GM12878 (cell line): ENCODE data around the gene FOXL3. TPM values are rescaled to one million over a fixed set of nuclear protein-coding genes. Genes with fewer than 3 reads are reported as not detected.

Source experiments
- ATAC-seq: fragments of 200-7000 bp; cut with Tn5 transposase; 3 replicates; pipeline ENCODE4 v1.9.1; 2020; ENCODE audit warnings: mild to moderate bottlenecking, moderate library complexity
- BruUV-seq: library from RNA; stranded (reverse); fragments of 400-500 nt; replicated peaks from 2 replicates; lab custom pipeline; 2021; lab: Mats Ljungman, UMichigan
- CTCF ChIA-PET: fragments of 300-600 bp; sonication (Branson Sonifier 250); formaldehyde crosslinking; extraction: SDS; loops from one replicate; lab custom pipeline; 2021; ENCODE audit warnings: inconsistent platforms; lab: Yijun Ruan, JAX
- POLR2A ChIA-PET: fragments of 350-600 bp; formaldehyde crosslinking; extraction: SDS; loops from one replicate; lab custom pipeline; 2021; ENCODE audit warnings: inconsistent platforms; lab: Charles Lee
- RAD21 ChIA-PET: fragments of 300-600 bp; sonication (Branson Sonifier 250); formaldehyde crosslinking; loops from one replicate; lab custom pipeline; 2023; ENCODE audit warnings: antibody characterized with exemption; ENCODE audit not compliant: unreplicated experiment; lab: Charles Lee
- SMC1A ChIA-PET: fragments of 300-600 bp; sonication (Branson Sonifier 250); formaldehyde crosslinking; loops from one replicate; lab custom pipeline; 2023; ENCODE audit not compliant: unreplicated experiment, uncharacterized antibody; lab: Charles Lee
- DNase-seq: peaks from one replicate; pipeline ENCODE4 v3.0.0-alpha.2; 2011; ENCODE audit warnings: low read depth, low spot score
- FAIRE-seq: peaks from 3 replicates; lab custom pipeline; 2011; peaks lifted over from hg19 to GRCh38; lab: Jason Lieb, UNC
- H2AFZ ChIP-seq: 2 replicates; pipeline ENCODE4 v1.6.0; 2011; ENCODE audit warnings: low read depth, low read length, control low read depth; ENCODE audit not compliant: control insufficient read depth
- H3K27ac ChIP-seq: 2 replicates; pipeline ENCODE4 v1.5.1; 2011; ENCODE audit warnings: control low read depth; ENCODE audit not compliant: control insufficient read depth, insufficient read depth
- H3K27me3 ChIP-seq, 2 experiments: replicated peaks in 1 of 2; 2 replicates each; pipeline versions ENCODE4 v1.6.0 to v1.6.1; 2011; ENCODE audit warnings: low read length in 1 of 2; ENCODE audit not compliant: control insufficient read depth in 2 of 2, insufficient read depth in 2 of 2
- H3K36me3 ChIP-seq, 2 experiments: 2 replicates each; pipeline ENCODE4 v1.5.1; 2011; ENCODE audit warnings: low read length in 1 of 2; ENCODE audit not compliant: control insufficient read depth in 2 of 2, insufficient read depth in 2 of 2
- H3K4me1 ChIP-seq: 2 replicates; pipeline ENCODE4 v1.6.1; 2011; ENCODE audit warnings: mild to moderate bottlenecking, low read length, moderate library complexity, mixed read lengths; ENCODE audit not compliant: control insufficient read depth, insufficient read depth
- H3K4me2 ChIP-seq: 2 replicates; pipeline ENCODE4 v1.6.0; 2011; ENCODE audit warnings: control low read depth; ENCODE audit not compliant: control insufficient read depth, insufficient read depth
- H3K4me3 ChIP-seq: fragments of 200-600 bp; sonication (generic); 2 replicates; pipeline ENCODE4 v1.5.1; 2016
- H3K79me2 ChIP-seq: 2 replicates; pipeline ENCODE4 v1.6.0; 2011; ENCODE audit warnings: low read length; ENCODE audit not compliant: control insufficient read depth, insufficient read depth
- H3K9ac ChIP-seq: 2 replicates; pipeline ENCODE4 v1.8.0; 2011; ENCODE audit warnings: low read length, control low read depth, mixed read lengths; ENCODE audit not compliant: control insufficient read depth, insufficient read depth
- H3K9me3 ChIP-seq: replicated peaks from 3 replicates; pipeline ENCODE4 v1.5.1; 2011; ENCODE audit warnings: mild to moderate bottlenecking, low read length; ENCODE audit not compliant: control insufficient read depth, insufficient read depth
- H4K20me1 ChIP-seq: 2 replicates; pipeline ENCODE4 v1.6.0; 2011; ENCODE audit not compliant: control insufficient read depth, insufficient read depth
- BMI1 ChIP-seq: fragments of 450-650 bp; IDR thresholded peaks from 2 replicates; pipeline ENCODE4 v1.6.1; 2016; ENCODE audit warnings: mild to moderate bottlenecking, moderate library complexity, borderline replicate concordance
- CBFB ChIP-seq: IDR thresholded peaks from 2 replicates; pipeline ENCODE4 v1.6.1; 2016; ENCODE audit warnings: antibody characterized with exemption, low read depth
- CHD2 ChIP-seq: IDR thresholded peaks from 2 replicates; pipeline ENCODE4 v1.6.1; 2011; ENCODE audit warnings: low read depth, low read length, improper control_type of control experiment, borderline replicate concordance
- HDAC6 ChIP-seq: fragments of 200-600 bp; sonication (generic); IDR thresholded peaks from one replicate; pipeline ENCODE4 v1.8.0; 2017; ENCODE audit warnings: antibody characterized with exemption; ENCODE audit not compliant: unreplicated experiment
- IRF4 ChIP-seq: IDR thresholded peaks from 2 replicates; pipeline ENCODE4 v1.6.1; 2011; ENCODE audit warnings: low read depth, low read length
- MYB ChIP-seq: fragments of 150-350 bp; IDR thresholded peaks from 2 replicates; pipeline ENCODE4 v1.6.1; 2014; ENCODE audit warnings: mild to moderate bottlenecking, low read depth, low read length, borderline replicate concordance
- NFXL1 ChIP-seq: fragments of 450-650 bp; IDR thresholded peaks from 2 replicates; pipeline ENCODE4 v1.6.1; 2017; ENCODE audit warnings: antibody characterized with exemption, mild to moderate bottlenecking, borderline replicate concordance
- PAX8 ChIP-seq: fragments of 450-650 bp; IDR thresholded peaks from 2 replicates; pipeline ENCODE4 v1.6.1; 2017; ENCODE audit warnings: mild to moderate bottlenecking, moderate library complexity
- RUNX3 ChIP-seq: IDR thresholded peaks from 2 replicates; pipeline ENCODE4 v1.6.1; 2012; ENCODE audit warnings: low read length, inconsistent platforms
- SP1 ChIP-seq: IDR thresholded peaks from one replicate; pipeline ENCODE4 v1.6.1; 2011; ENCODE audit warnings: low read depth, low read length
- STAT1 ChIP-seq: fragments of 450-650 bp; conservative IDR thresholded peaks from 2 replicates; pipeline ENCODE4 v1.6.1; 2014; ENCODE audit warnings: antibody characterized with exemption, mild to moderate bottlenecking
- TARDBP ChIP-seq: IDR thresholded peaks from 2 replicates; pipeline ENCODE4 v1.6.1; 2016; ENCODE audit warnings: borderline replicate concordance
- WGBS: methylation state at CpG from one replicate; pipeline ENCODE4 v1.1.6; 2016; ENCODE audit warnings: low lambda C conversion rate; ENCODE audit not compliant: insufficient replicate concordance, insufficient coverage; ENCODE audit errors: missing lambda C conversion rate; 5-methylcytosine and 5-hydroxymethylcytosine counted together
- in situ Hi-C: fragments of 300-500 bp; cut with MboI; formaldehyde crosslinking; loops from 9 replicates; pipeline ENCODE4 v1.14.3; 2018; ENCODE audit warnings: mixed read lengths
- intact Hi-C: fragments of 100-400 bp; cut with micrococcal nuclease; formaldehyde crosslinking; loops from one replicate; pipeline ENCODE4 v1.14.2; 2022; ENCODE audit not compliant: unreplicated experiment
- polyA plus RNA-seq, 11 experiments: library from polyadenylated mRNA; depleted of rRNA in 4 of 11; unstranded in 6 of 11; stranded (reverse) in 5 of 11; fragments of >200 nt; fragmentation: Nextera tagmentation in 4 of 11; fragmentation: Illumina TruSeq in 1 of 11; extraction: Ambion mirVana in 4 of 11; extraction: Trizol in 1 of 11; gene quantifications; 1 replicate in 1 of 11; 2 replicates in 10 of 11; pipeline versions ENCODE4 v1.2.1 to v1.2.3, GENCODE V29; 2011 to 2016; ENCODE audit warnings: inconsistent platforms in 2 of 11, missing spikeins in 2 of 11, low read depth in 1 of 11
- total RNA-seq, 4 experiments: library from RNA; depleted of rRNA in 3 of 4; stranded (reverse); fragments of >200 nt in 3 of 4; fragmentation: Illumina TruSeq in 1 of 4; extraction: Trizol in 1 of 4; gene quantifications; 2 replicates each; pipeline versions ENCODE4 v1.2.1 to v1.2.3, GENCODE V29; 2013 to 2021
- TF ChIP-seq, protein P1 (sequence below): IDR thresholded peaks from 2 replicates; pipeline ENCODE4 v1.6.1; 2012; ENCODE audit warnings: low read depth, low read length, improper control_type of control experiment

FOXL3 gene
- total and polyA plus RNA-seq, 10 of the 15 experiments (the other 5 are each of a cell fraction or from before 2014, with no cell fraction given), result not detected

DNA sequence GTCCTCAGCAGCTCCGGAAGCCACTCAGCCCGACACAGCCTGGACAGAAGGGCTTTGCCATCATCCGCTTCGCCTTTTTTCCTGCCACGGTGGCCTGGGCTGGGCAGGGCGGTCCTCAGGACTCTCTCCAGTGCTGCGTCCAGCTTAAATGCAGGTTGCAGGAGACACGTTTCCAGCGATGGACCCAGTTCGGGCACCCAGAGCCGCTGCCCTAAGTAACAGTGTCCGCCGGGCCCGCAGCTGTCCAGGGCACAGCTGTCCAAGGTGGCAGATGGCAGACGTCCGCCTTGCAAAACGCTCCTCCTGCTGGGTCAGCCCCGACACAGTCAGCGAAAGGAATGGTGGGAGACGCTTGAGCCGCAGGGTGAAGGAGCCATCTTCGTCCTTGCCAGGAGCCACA is 37.0 kb upstream of the FOXL3 start:
- no peak overlapping the region for H3K4me3 ChIP-seq
- ChIA-PET RAD21 (no interaction called here), CTCF (no interaction called here), POLR2A (no interaction called here), SMC1A (no interaction called here)
- ATAC-seq, result no peak
- no peak overlapping the region for H3K9ac ChIP-seq
- H3K79me2 ChIP-seq, result no peaks in the 10 kb centered on the region
- FAIRE-seq, result no peak
- no peaks in the 10 kb centered on the region for H4K20me1 ChIP-seq
- no peak for DNase-seq
- intact Hi-C loops, result no loop called here
- H3K4me1 ChIP-seq, result no peaks in the 10 kb centered on the region
- H3K27me3 ChIP-seq, result no peaks in the 10 kb centered on the region
- no peaks in the 10 kb centered on the region; the same call in 2 of the 3 replicates for H3K9me3 ChIP-seq
- in situ Hi-C loops, result no loop called here
- no peaks in the 10 kb centered on the region for H3K36me3 ChIP-seq
- no TSS peak for BruUV-seq
- H3K27ac ChIP-seq, result no peak overlapping the region
- 73% methylated on average over 22 of the region's 22 CpGs for WGBS
- no peak for TF ChIP-seq NFXL1
- no peak for TF ChIP-seq IRF4
- TF ChIP-seq BMI1, result no peak
- no peak overlapping the region for H2AFZ ChIP-seq
- no peak overlapping the region for H3K4me2 ChIP-seq

GRCh38 chr7:253581-254336 is 36.2 kb upstream of the FOXL3 start:
- FAIRE-seq (no peak), DNase-seq (no peak), ATAC-seq (no peak)
- 63% methylated on average over 34 of the region's 41 CpGs for WGBS
- in situ Hi-C loops, result no loop called here
- no peak overlapping the region for H2AFZ ChIP-seq
- intact Hi-C loops, result no loop called here
- H3K27ac ChIP-seq, result no peak overlapping the region
- ChIA-PET POLR2A (no interaction called here), RAD21 (no interaction called here), CTCF (no interaction called here), SMC1A (no interaction called here)
- H4K20me1 ChIP-seq, result no peaks in the 10 kb centered on the region
- H3K79me2 ChIP-seq, result no peaks in the 10 kb centered on the region
- no peaks in the 10 kb centered on the region for H3K36me3 ChIP-seq
- no peak overlapping the region for H3K4me3 ChIP-seq
- H3K27me3 ChIP-seq, result no peaks in the 10 kb centered on the region
- H3K4me1 ChIP-seq, result no peaks in the 10 kb centered on the region
- BruUV-seq, result no TSS peak
- no peak overlapping the region for H3K4me2 ChIP-seq
- no peak overlapping the region for H3K9ac ChIP-seq
- TF ChIP-seq STAT1, result no peak
- TF ChIP-seq RUNX3, result no peak
- TF ChIP-seq TARDBP, result no peak
- TF ChIP-seq HDAC6, result no peak
- TF ChIP-seq, protein P1, sequence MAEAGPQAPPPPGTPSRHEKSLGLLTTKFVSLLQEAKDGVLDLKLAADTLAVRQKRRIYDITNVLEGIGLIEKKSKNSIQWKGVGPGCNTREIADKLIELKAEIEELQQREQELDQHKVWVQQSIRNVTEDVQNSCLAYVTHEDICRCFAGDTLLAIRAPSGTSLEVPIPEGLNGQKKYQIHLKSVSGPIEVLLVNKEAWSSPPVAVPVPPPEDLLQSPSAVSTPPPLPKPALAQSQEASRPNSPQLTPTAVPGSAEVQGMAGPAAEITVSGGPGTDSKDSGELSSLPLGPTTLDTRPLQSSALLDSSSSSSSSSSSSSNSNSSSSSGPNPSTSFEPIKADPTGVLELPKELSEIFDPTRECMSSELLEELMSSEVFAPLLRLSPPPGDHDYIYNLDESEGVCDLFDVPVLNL, result no peak
- no peak for TF ChIP-seq SP1
- no peak for TF ChIP-seq CBFB
- no peak for TF ChIP-seq CHD2
- no peak for TF ChIP-seq PAX8
- TF ChIP-seq MYB, result no peak
- H3K9me3 ChIP-seq, result no peaks in the 10 kb centered on the region; the same call in 2 of the 3 replicates
